ENCODE data around the gene FOSL1. TPM values are rescaled to one million over a fixed set of nuclear protein-coding genes. Genes with fewer than 3 reads are reported as not detected.

Gene FOSL1
- total and polyA plus RNA-seq, 10 donors, result 0.42 to 5.4 (median 1.3) TPM

- peak overlapping the region; percentile 30 to 77 (median 47) for H3K4me3 ChIP-seq
- H3K27ac ChIP-seq, result peak overlapping the region; percentile 63 to 91 (median 83)
- peaks cover 0 to 11% (median 0%) of the 10 kb centered on the region in 7 donors for H3K27me3 ChIP-seq (replicated peaks in 1 of 7)
- H3K36me3 ChIP-seq, result no peaks in the 10 kb centered on the region
- H3K4me1 ChIP-seq, result peaks cover 16 to 58% (median 45%) of the 10 kb centered on the region in 6 donors
- 5 to 10% (median 6%) methylated on average over 48 to 54 of the region's 54 CpGs for WGBS, 5 donors
- TF ChIP-seq CTCF (IDR thresholded peaks at IDR 0.05 in 8 of 11, conservative IDR thresholded peaks at IDR 0.05 in 3 of 11) (peak in 2 of 11 experiments; percentile 8 to 51), POLR2AphosphoS5 (IDR thresholded peaks at IDR 0.05) (peak; percentile 94 to 98 (median 96)), POLR2A (IDR thresholded peaks at IDR 0.05) (peak in 1 of 3 donors; percentile 43)
- H3K9me3 ChIP-seq, result no peaks in the 10 kb centered on the region
- intact Hi-C loops (cut with DNase I; ENCODE audit: low total_unique reads), result no loop called here
- peak; percentile 98 for DNase-seq
Observed at GRCh38 chr11:65873318-65874156, 26.7 kb downstream of the FOSL1 start.

- Histone ChIP-seq H3K4me1 (peaks cover 16 to 65% (median 45%) of the 10 kb centered on the region in 6 donors), H3K27ac (peak within 1 kb of the TSS; percentile 63 to 91 (median 83)), H3K27me3 (replicated peaks in 1 of 7) (peaks cover 0 to 11% (median 0%) of the 10 kb centered on the region in 7 donors), H3K9me3 (no peaks in the 10 kb centered on the region), H3K36me3 (peaks cover 0 to 8% (median 0%) of the 10 kb centered on the region in 6 donors), H3K4me3 (peak within 1 kb of the TSS; percentile 30 to 77 (median 47))
- TF ChIP-seq POLR2AphosphoS5 (IDR thresholded peaks at IDR 0.05), result peak in 1 of 3 donors; percentile 29
- no peak for TF ChIP-seq POLR2A (IDR thresholded peaks at IDR 0.05)
- intact Hi-C loops (cut with DNase I; ENCODE audit: low total_unique reads), result no loop called here
- 0 to 5% (median 1%) methylated on average over 9 to 69 of the region's 69 CpGs for WGBS, 5 donors
- peak; percentile 86 for DNase-seq
Observed at GRCh38 chr11:65872586-65873317, 27.4 kb downstream of the FOSL1 start, which contains the start of gene EFEMP2. EFEMP2 (minus strand) TSS chr11:65872800; CDS start chr11:65872354, 446 bp downstream.

- H3K27me3 ChIP-seq (replicated peaks in 1 of 7), result peaks cover 0 to 11% (median 0%) of the 10 kb centered on the region in 7 donors
- peaks cover 16 to 73% (median 46%) of the 10 kb centered on the region in 6 donors for H3K4me1 ChIP-seq
- 40 to 71% (median 60%) methylated on average over 13 to 26 of the region's 26 CpGs for WGBS, 5 donors
- intact Hi-C loops (cut with DNase I; ENCODE audit: low total_unique reads), result no loop called here
- no peaks in the 10 kb centered on the region for H3K9me3 ChIP-seq
- TF ChIP-seq POLR2A (IDR thresholded peaks at IDR 0.05), result no peak
- TF ChIP-seq POLR2AphosphoS5 (IDR thresholded peaks at IDR 0.05), result peak in 2 of 3 donors; percentile 22 to 33
- no peak for DNase-seq
- H3K27ac ChIP-seq, result peak overlapping the region; percentile 53 to 91 (median 83)
- H3K36me3 ChIP-seq, result peaks cover 0 to 15% (median 5%) of the 10 kb centered on the region in 6 donors
- H3K4me3 ChIP-seq, result peak overlapping the region; percentile 18 to 77 (median 47)
Observed at GRCh38 chr11:65871811-65872548, 28.2 kb downstream of the FOSL1 start.

- DNase-seq, result peak; percentile 86
Observed at GRCh38 chr11:65870706-65871681, 29.2 kb downstream of the FOSL1 start.

More at GRCh38 chr11:65870706-65871681, 29.2 kb downstream of the FOSL1 start:
- intact Hi-C loops (cut with DNase I; ENCODE audit: low total_unique reads), result no loop called here
- H3K9me3 ChIP-seq, result no peaks in the 10 kb centered on the region
- peak; percentile 53 to 68 (median 65) for TF ChIP-seq POLR2AphosphoS5 (IDR thresholded peaks at IDR 0.05)
- no peak for TF ChIP-seq POLR2A (IDR thresholded peaks at IDR 0.05)
- peak overlapping the region in 1 of 8 donors; percentile 77 for H3K4me3 ChIP-seq
- WGBS, 5 donors, result 46 to 58% (median 48%) methylated on average over 15 to 24 of the region's 24 CpGs
- H3K4me1 ChIP-seq, result peaks cover 16 to 78% (median 48%) of the 10 kb centered on the region in 6 donors
- peaks cover 0 to 11% (median 0%) of the 10 kb centered on the region in 7 donors for H3K27me3 ChIP-seq (replicated peaks in 1 of 7)
- peak overlapping the region in 7 of 8 donors; percentile 81 to 91 (median 83) for H3K27ac ChIP-seq
- H3K36me3 ChIP-seq, result peaks cover 0 to 25% (median 14%) of the 10 kb centered on the region in 6 donors

Measured in spleen (tissue), 11 donors.